CD4-positive, alpha-beta T cell (primary cell): ENCODE results near the gene PRPF18. TPM values are rescaled to one million over a fixed set of nuclear protein-coding genes. Genes with fewer than 3 reads are reported as not detected.

Experiments used
- ATAC-seq: fragments of 200-7000 bp; cut with Tn5 transposase; one replicate; pipeline ENCODE4 v1.10.0; 2022; ENCODE audit warnings: mild to moderate bottlenecking; ENCODE audit not compliant: poor library complexity
- CTCF ChIA-PET: fragments of 350-600 bp; sonication (Branson Sonifier 250); formaldehyde crosslinking; loops from one replicate; lab custom pipeline; 2021; ENCODE audit warnings: antibody characterized with exemption, inconsistent platforms; lab: Charles Lee
- POLR2A ChIA-PET: fragments of 350-600 bp; sonication (Branson Sonifier 250); formaldehyde crosslinking; loops from one replicate; lab custom pipeline; 2021; ENCODE audit warnings: antibody characterized with exemption, inconsistent platforms; lab: Charles Lee
- DNase-seq, 14 experiments: peaks; one replicate each; pipeline ENCODE4 v3.0.0-alpha.2; 2013 to 2020; ENCODE audit warnings: mixed read lengths in 2 of 14
- H3K27ac ChIP-seq, 2 donors: one replicate each; pipeline versions ENCODE4 v1.5.1 to v1.7.0; 2013; ENCODE audit warnings: low read length in 2 of 2, low read depth in 1 of 2, mild to moderate bottlenecking in 1 of 2
- H3K27me3 ChIP-seq, 2 experiments: 1 replicate in 1 of 2; 2 replicates in 1 of 2; pipeline versions ENCODE4 v1.6.1 to v1.7.0; 2013; ENCODE audit warnings: low read length in 2 of 2, control low read depth in 1 of 2, mild to moderate bottlenecking in 1 of 2, moderate library complexity in 1 of 2; ENCODE audit not compliant: insufficient read depth in 2 of 2, control insufficient read depth in 1 of 2
- H3K36me3 ChIP-seq: one replicate; pipeline ENCODE4 v1.6.1; 2013; ENCODE audit warnings: low read length, control low read depth; ENCODE audit not compliant: insufficient read depth
- H3K4me1 ChIP-seq: one replicate; pipeline ENCODE4 v1.6.1; 2013; ENCODE audit warnings: low read length, control low read depth; ENCODE audit not compliant: insufficient read depth
- H3K4me3 ChIP-seq: one replicate; pipeline ENCODE4 v1.5.1; 2013; ENCODE audit warnings: mild to moderate bottlenecking, low read length, moderate library complexity
- H3K9me3 ChIP-seq, 2 experiments: 1 replicate in 1 of 2; 2 replicates in 1 of 2; pipeline versions ENCODE4 v1.6.1 to v1.7.0; 2013; ENCODE audit warnings: low read length in 2 of 2, mild to moderate bottlenecking in 2 of 2, control low read depth in 1 of 2, moderate library complexity in 1 of 2; ENCODE audit not compliant: control insufficient read depth in 1 of 2, insufficient read depth in 1 of 2
- H3K27ac Mint-ChIP-seq: one replicate; pipeline ENCODE4 v1.8.0; 2020; ENCODE audit warnings: mixed read lengths
- H3K27me3 Mint-ChIP-seq: one replicate; pipeline ENCODE4 v1.8.0; 2021; ENCODE audit warnings: mixed read lengths
- H3K36me3 Mint-ChIP-seq: one replicate; pipeline ENCODE4 v1.8.0; 2021; ENCODE audit warnings: low read depth, mixed read lengths
- H3K4me1 Mint-ChIP-seq: one replicate; pipeline ENCODE4 v1.8.0; 2021; ENCODE audit warnings: low read depth, mixed read lengths
- H3K4me3 Mint-ChIP-seq: one replicate; pipeline ENCODE4 v1.8.0; 2020; ENCODE audit warnings: mild to moderate bottlenecking, mixed read lengths
- H3K9me3 Mint-ChIP-seq: one replicate; pipeline ENCODE4 v1.8.0; 2020; ENCODE audit warnings: mixed read lengths
- intact Hi-C, 2 experiments: fragments of 100-400 bp; cut with DNase I in 1 of 2; cut with micrococcal nuclease in 1 of 2; formaldehyde crosslinking; loops; one replicate each; pipeline versions ENCODE4 v1.15.1 to v1.9.0; 2023 to 2025; cut with DNase I, micrococcal nuclease
- total RNA-seq, 174 experiments: library from RNA in 2 of 174; stranded (reverse) in 2 of 174; gene quantifications; one replicate each; pipeline ENCODE4 v1.2.3 and lab custom pipeline; 2021 to 2026
- TF ChIP-seq, protein P1 (sequence below): fragments of 200-600 bp; IDR thresholded peaks from one replicate; pipeline ENCODE4 v1.8.0; 2022; ENCODE audit warnings: antibody characterized with exemption, mild to moderate bottlenecking

The PRPF18 gene
- total RNA-seq, 2 experiments from 2014 or later = 20.7 to 22.7 TPM

DNA sequence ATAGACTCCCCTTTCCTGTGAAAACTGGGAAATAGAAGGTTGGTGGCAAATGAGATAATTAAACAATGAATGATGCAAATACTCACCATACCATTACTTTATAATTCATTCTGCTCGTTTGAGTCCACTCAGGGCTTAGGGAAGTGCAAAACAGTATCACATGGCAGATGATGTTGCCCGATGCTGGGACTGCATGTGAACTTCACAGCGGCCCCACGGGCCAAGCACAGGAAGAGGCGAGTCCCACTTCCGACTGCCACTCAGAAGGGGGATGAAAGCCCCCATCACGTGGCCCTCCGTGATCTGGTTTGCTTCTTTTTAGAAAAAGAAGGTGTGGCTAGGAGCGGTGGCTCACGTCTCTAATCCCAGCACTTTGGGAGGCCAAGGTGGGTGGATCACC is 71.5 kb downstream of the PRPF18 start:
- Histone ChIP-seq H3K27ac (no peak overlapping the region), H3K27me3 (no peaks in the 10 kb centered on the region), H3K4me3 (no peak overlapping the region), H3K36me3 (no peaks in the 10 kb centered on the region), H3K9me3 (no peaks in the 10 kb centered on the region), H3K4me1 (peaks cover 23% of the 10 kb centered on the region)
- Mint-ChIP-seq H3K4me3 (no peak overlapping the region), H3K4me1 (peaks cover 11% of the 10 kb centered on the region), H3K9me3 (no peaks in the 10 kb centered on the region), H3K27ac (no peak overlapping the region), H3K36me3 (no peaks in the 10 kb centered on the region), H3K27me3 (no peaks in the 10 kb centered on the region)
- DNase-seq (peak in 2 of 14 experiments; percentile 9 to 13), ATAC-seq (no peak)
- TF ChIP-seq, protein P1, sequence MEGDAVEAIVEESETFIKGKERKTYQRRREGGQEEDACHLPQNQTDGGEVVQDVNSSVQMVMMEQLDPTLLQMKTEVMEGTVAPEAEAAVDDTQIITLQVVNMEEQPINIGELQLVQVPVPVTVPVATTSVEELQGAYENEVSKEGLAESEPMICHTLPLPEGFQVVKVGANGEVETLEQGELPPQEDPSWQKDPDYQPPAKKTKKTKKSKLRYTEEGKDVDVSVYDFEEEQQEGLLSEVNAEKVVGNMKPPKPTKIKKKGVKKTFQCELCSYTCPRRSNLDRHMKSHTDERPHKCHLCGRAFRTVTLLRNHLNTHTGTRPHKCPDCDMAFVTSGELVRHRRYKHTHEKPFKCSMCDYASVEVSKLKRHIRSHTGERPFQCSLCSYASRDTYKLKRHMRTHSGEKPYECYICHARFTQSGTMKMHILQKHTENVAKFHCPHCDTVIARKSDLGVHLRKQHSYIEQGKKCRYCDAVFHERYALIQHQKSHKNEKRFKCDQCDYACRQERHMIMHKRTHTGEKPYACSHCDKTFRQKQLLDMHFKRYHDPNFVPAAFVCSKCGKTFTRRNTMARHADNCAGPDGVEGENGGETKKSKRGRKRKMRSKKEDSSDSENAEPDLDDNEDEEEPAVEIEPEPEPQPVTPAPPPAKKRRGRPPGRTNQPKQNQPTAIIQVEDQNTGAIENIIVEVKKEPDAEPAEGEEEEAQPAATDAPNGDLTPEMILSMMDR = no peak
- CTCF ChIA-PET = no interaction called here
- intact Hi-C loops = loop anchor here in 1 of 2 experiments (2.0 kb wide), 1 partner anchor 437 kb away; no protein-coding TSS in a partner anchor
- POLR2A ChIA-PET = no interaction called here

DNA sequence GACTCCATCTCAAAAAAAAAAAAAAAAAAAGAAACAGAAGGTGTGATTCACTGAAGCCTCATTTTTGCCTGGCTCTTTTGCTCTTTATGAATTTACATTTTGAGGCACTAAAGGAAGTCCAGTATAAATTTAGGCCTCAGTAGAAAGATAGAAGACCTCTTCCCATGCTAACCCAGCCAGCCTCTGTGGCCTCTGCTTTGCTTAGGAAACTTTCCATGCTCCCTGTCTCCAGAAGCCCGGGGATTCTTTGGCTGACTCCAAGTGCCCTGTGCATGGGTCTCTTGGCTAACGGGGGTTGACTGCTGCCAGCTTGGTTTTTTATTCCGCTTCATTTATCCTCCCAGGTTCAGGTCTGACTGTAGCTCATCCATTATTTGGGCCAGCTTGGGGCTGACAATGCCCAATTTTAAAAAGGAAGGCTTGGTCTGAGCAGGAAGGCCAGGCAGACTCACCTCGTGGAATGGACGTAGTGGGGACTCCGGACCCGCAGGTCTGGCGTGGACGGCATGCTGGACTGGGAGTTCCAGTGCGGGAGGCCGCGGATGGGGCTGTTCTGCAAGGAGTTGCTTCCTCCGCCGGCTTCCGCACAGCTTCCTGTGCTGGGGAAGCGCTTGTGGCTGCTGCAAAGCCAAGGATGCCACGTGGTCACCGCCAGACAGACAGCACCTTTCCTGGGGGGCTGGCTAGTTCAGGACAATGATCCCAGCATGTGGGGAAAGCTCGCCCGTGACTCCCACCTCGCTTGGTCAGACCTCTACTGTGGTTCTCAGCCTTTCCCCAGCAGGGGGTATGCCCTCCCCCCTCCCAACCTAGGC is 72.3 kb downstream of the PRPF18 start:
- H3K27ac Mint-ChIP-seq = no peak overlapping the region
- intact Hi-C loops = loop anchor here in 1 of 2 experiments (2.0 kb wide), 1 partner anchor 436 kb away; no protein-coding TSS in a partner anchor
- no peak overlapping the region for H3K4me3 Mint-ChIP-seq
- Histone ChIP-seq H3K4me3 (no peak overlapping the region), H3K27me3 (no peaks in the 10 kb centered on the region), H3K9me3 (no peaks in the 10 kb centered on the region), H3K27ac (no peak overlapping the region), H3K36me3 (no peaks in the 10 kb centered on the region), H3K4me1 (peaks cover 23% of the 10 kb centered on the region)
- H3K9me3 Mint-ChIP-seq = no peaks in the 10 kb centered on the region
- H3K36me3 Mint-ChIP-seq = no peaks in the 10 kb centered on the region
- DNase-seq = peak in 3 of 14 experiments; percentile 10 to 32 (median 29)
- peaks cover 11% of the 10 kb centered on the region for H3K4me1 Mint-ChIP-seq
- ChIA-PET CTCF (interaction anchor here (0.9 kb wide), 1 partner anchor 1219 kb away, joined by 3 read pairs; no protein-coding TSS in a partner anchor), POLR2A (no interaction called here)
- no peak for ATAC-seq
- TF ChIP-seq, protein P1 = no peak
- H3K27me3 Mint-ChIP-seq = no peaks in the 10 kb centered on the region

DNA sequence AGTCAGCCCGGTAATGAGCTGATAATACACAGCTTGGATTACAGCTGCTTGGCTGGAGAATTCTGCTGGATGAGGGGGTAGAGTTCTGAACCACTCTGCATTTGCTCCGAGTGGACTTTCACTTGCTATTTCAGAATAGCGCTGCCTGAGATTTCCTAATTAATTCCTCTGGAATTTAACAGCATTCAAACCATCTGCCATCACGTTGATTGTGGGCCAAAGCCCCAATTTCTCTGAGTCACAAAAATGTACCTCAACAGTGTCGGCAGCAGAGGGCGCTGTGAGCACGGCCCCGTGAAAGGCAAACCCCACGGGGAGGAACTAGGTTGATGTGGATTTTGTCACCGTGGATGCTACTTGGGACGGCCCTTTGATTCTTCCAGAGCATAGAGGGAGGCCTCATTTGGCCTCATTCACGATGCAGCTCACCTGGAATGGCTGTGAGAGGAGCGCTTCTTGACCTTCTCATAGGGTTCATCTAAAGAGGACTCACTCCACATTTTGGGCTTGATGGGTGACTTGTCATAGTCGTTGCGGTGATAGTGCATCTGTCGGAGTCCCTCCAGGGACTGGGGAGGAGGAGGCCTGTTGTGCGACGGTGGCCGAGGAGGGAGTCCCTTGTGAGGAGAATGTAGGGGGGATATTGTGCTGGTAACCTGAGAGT is 73.3 kb downstream of the PRPF18 start:
- DNase-seq (peak; percentile 52 to 81 (median 65)), ATAC-seq (peak; percentile 82)
- no peak overlapping the region for H3K27ac Mint-ChIP-seq
- Histone ChIP-seq H3K27me3 (no peaks in the 10 kb centered on the region), H3K4me1 (peaks cover 23% of the 10 kb centered on the region), H3K4me3 (no peak overlapping the region), H3K27ac (no peak overlapping the region), H3K9me3 (no peaks in the 10 kb centered on the region), H3K36me3 (no peaks in the 10 kb centered on the region)
- intact Hi-C loops = loop anchor here (1.0 to 10.0 kb wide), 4 partner anchors 118 to 882 kb away; no protein-coding TSS in a partner anchor
- peaks cover 11% of the 10 kb centered on the region for H3K4me1 Mint-ChIP-seq
- no peak overlapping the region for H3K4me3 Mint-ChIP-seq
- no peaks in the 10 kb centered on the region for H3K9me3 Mint-ChIP-seq
- H3K27me3 Mint-ChIP-seq = no peaks in the 10 kb centered on the region
- ChIA-PET POLR2A (no interaction called here), CTCF (interaction anchor here (0.9 kb wide), 1 partner anchor 1218 kb away, joined by 3 read pairs; no protein-coding TSS in a partner anchor)
- TF ChIP-seq, protein P1 = peak; percentile 89
- H3K36me3 Mint-ChIP-seq = no peaks in the 10 kb centered on the region
